H1 (cell line): ENCODE data around the gene SCN2B. TPM values are rescaled to one million over a fixed set of nuclear protein-coding genes. Genes with fewer than 3 reads are reported as not detected.
A peak's percentile ranks its signal among the peaks of the same experiment; 100 is the strongest.

Experiments
- CTCF ChIA-PET: fragments of 300-600 bp; sonication (Branson Sonifier 250); formaldehyde crosslinking; loops from one replicate; lab custom pipeline; 2021; ENCODE audit not compliant: partially characterized antibody; lab: Charles Lee
- POLR2A ChIA-PET: fragments of 300-600 bp; sonication (Branson Sonifier 250); formaldehyde crosslinking; loops from one replicate; lab custom pipeline; 2021; ENCODE audit warnings: inconsistent platforms; ENCODE audit not compliant: partially characterized antibody; lab: Charles Lee
- DNase-seq, 2 experiments: peaks; one replicate each; pipeline versions ENCODE4 v3.0.0 to v3.0.0-alpha.2; 2010 to 2022; ENCODE audit warnings: low spot score in 2 of 2, low read depth in 1 of 2, mixed read lengths in 1 of 2
- FAIRE-seq: peaks from 2 replicates; lab custom pipeline; 2011; peaks lifted over from hg19 to GRCh38; lab: Jason Lieb, UNC
- H2AFZ ChIP-seq: 2 replicates; pipeline ENCODE4 v1.8.1; 2012; ENCODE audit warnings: low read length, inconsistent platforms
- H2AK5ac ChIP-seq: 2 replicates; pipeline ENCODE4 v1.6.1; 2013; ENCODE audit warnings: low read depth, low read length
- H2BK120ac ChIP-seq: replicated peaks from 2 replicates; pipeline ENCODE3; 2013; ENCODE audit warnings: low read depth, low read length, inconsistent platforms
- H2BK12ac ChIP-seq: 2 replicates; pipeline ENCODE4 v1.6.1; 2013; ENCODE audit warnings: low read depth, low read length
- H2BK15ac ChIP-seq: 2 replicates; pipeline ENCODE4 v1.6.1; 2013; ENCODE audit warnings: low read length
- H2BK20ac ChIP-seq: 2 replicates; pipeline ENCODE4 v1.6.1; 2013; ENCODE audit warnings: low read length
- H2BK5ac ChIP-seq: 2 replicates; pipeline ENCODE4 v1.6.1; 2013; ENCODE audit warnings: low read depth, low read length
- H3K14ac ChIP-seq: 2 replicates; pipeline ENCODE4 v1.6.1; 2013; ENCODE audit warnings: inconsistent platforms; ENCODE audit not compliant: insufficient read length
- H3K18ac ChIP-seq: 2 replicates; pipeline ENCODE4 v1.6.1; 2013; ENCODE audit warnings: low read length; ENCODE audit errors: extremely low read depth
- H3K23ac ChIP-seq: 2 replicates; pipeline ENCODE4 v1.6.1; 2013; ENCODE audit warnings: inconsistent platforms; ENCODE audit not compliant: insufficient read length
- H3K23me2 ChIP-seq: 2 replicates; pipeline ENCODE4 v1.6.1; 2013; ENCODE audit warnings: low read depth, low read length
- H3K27ac ChIP-seq: 2 replicates; pipeline ENCODE4 v1.6.1; 2011; ENCODE audit warnings: low read depth, low read length, inconsistent platforms
- H3K27me3 ChIP-seq, 4 experiments: replicated peaks in 1 of 4; 1 replicate in 1 of 4; 2 replicates in 3 of 4; pipeline versions ENCODE4 v1.6.1 to v1.8.1; 2011 to 2013; ENCODE audit warnings: low read length in 3 of 4, mild to moderate bottlenecking in 3 of 4, inconsistent platforms in 2 of 4, mixed read lengths in 2 of 4, moderate library complexity in 1 of 4; ENCODE audit not compliant: control insufficient read depth in 3 of 4, insufficient read depth in 3 of 4; ENCODE audit errors: extremely low read depth in 1 of 4
- H3K36me3 ChIP-seq, 4 experiments: 2 replicates each; pipeline versions ENCODE4 v1.6.1 to v1.8.1; 2011 to 2013; ENCODE audit warnings: mild to moderate bottlenecking in 4 of 4, low read length in 3 of 4, moderate library complexity in 2 of 4, control low read depth in 1 of 4, inconsistent platforms in 1 of 4; ENCODE audit not compliant: insufficient read depth in 4 of 4, control insufficient read depth in 2 of 4
- H3K4ac ChIP-seq: replicated peaks from 2 replicates; pipeline ENCODE3; 2013; ENCODE audit warnings: low read length, low read depth, mixed read lengths, inconsistent platforms; ENCODE audit not compliant: insufficient read length
- H3K4me1 ChIP-seq, 4 experiments: replicated peaks in 1 of 4; 1 replicate in 1 of 4; 2 replicates in 3 of 4; pipeline versions ENCODE4 v1.6.1 to v1.8.1; 2011 to 2013; ENCODE audit warnings: low read length in 3 of 4, inconsistent platforms in 2 of 4, mixed read lengths in 1 of 4; ENCODE audit not compliant: insufficient read depth in 4 of 4, control insufficient read depth in 3 of 4
- H3K4me2 ChIP-seq, 2 experiments: 2 replicates each; pipeline versions ENCODE4 v1.6.1 to v1.8.1; 2011 to 2013; ENCODE audit warnings: low read depth in 2 of 2, low read length in 2 of 2, control low read depth in 1 of 2, inconsistent platforms in 1 of 2, mild to moderate bottlenecking in 1 of 2; ENCODE audit not compliant: insufficient read depth in 1 of 2
- H3K4me3 ChIP-seq, 4 experiments: fragments of 200-600, 300-600 bp in 1 of 4; sonication (generic), shearing (Covaris generic), sonication (Bioruptor Twin) in 1 of 4; 2 replicates each; pipeline versions ENCODE4 v1.5.1 to v1.8.1; 2011 to 2016; ENCODE audit warnings: low read length in 4 of 4, low read depth in 3 of 4, control low read depth in 2 of 4, inconsistent platforms in 2 of 4, mild to moderate bottlenecking in 2 of 4, mixed read lengths in 1 of 4, moderate library complexity in 1 of 4; ENCODE audit not compliant: insufficient read depth in 2 of 4; ENCODE audit errors: extremely low read depth in 1 of 4
- H3K56ac ChIP-seq: replicated peaks from 2 replicates; pipeline ENCODE3; 2013; ENCODE audit warnings: low read depth, mild to moderate bottlenecking, mixed read lengths, low read length, inconsistent platforms; ENCODE audit not compliant: insufficient read length
- H3K79me1 ChIP-seq: 2 replicates; pipeline ENCODE4 v1.6.1; 2013; ENCODE audit warnings: low read depth, low read length, control low read depth
- H3K79me2 ChIP-seq, 2 experiments: 2 replicates each; pipeline versions ENCODE4 v1.6.1 to v1.8.1; 2012 to 2013; ENCODE audit warnings: low read length in 2 of 2, mild to moderate bottlenecking in 2 of 2, inconsistent platforms in 1 of 2; ENCODE audit not compliant: insufficient read depth in 2 of 2, control insufficient read depth in 1 of 2
- H3K9ac ChIP-seq, 4 experiments: replicated peaks in 1 of 4; 1 replicate in 1 of 4; 2 replicates in 3 of 4; pipeline versions ENCODE4 v1.6.1 to v1.8.1; 2011 to 2013; ENCODE audit warnings: low read depth in 3 of 4, low read length in 3 of 4, control low read depth in 2 of 4, mild to moderate bottlenecking in 2 of 4, moderate library complexity in 2 of 4, inconsistent platforms in 1 of 4; ENCODE audit errors: extremely low read depth in 1 of 4
- H3K9me3 ChIP-seq, 2 experiments: 2 replicates each; pipeline versions ENCODE4 v1.6.1 to v1.8.1; 2012 to 2013; ENCODE audit warnings: mild to moderate bottlenecking in 2 of 2, moderate library complexity in 2 of 2, control low read depth in 1 of 2, inconsistent platforms in 1 of 2, low read depth in 1 of 2, low read length in 1 of 2, mixed read lengths in 1 of 2; ENCODE audit not compliant: insufficient read depth in 2 of 2
- H4K20me1 ChIP-seq, 2 experiments: replicated peaks in 1 of 2; 2 replicates each; pipeline versions ENCODE3 to v1.8.1; 2011 to 2013; ENCODE audit warnings: inconsistent platforms in 2 of 2, low read length in 2 of 2, mild to moderate bottlenecking in 1 of 2; ENCODE audit not compliant: insufficient read depth in 2 of 2, control insufficient read depth in 1 of 2
- H4K5ac ChIP-seq: 2 replicates; pipeline ENCODE4 v1.6.1; 2013; ENCODE audit warnings: low read length, low read depth, mixed read lengths, inconsistent platforms; ENCODE audit not compliant: insufficient read length
- H4K8ac ChIP-seq: 2 replicates; pipeline ENCODE4 v1.8.0; 2013; ENCODE audit warnings: mild to moderate bottlenecking, moderate library complexity, low read length, inconsistent platforms; ENCODE audit not compliant: insufficient read depth; ENCODE audit errors: extremely low read depth
- H4K91ac ChIP-seq: replicated peaks from 2 replicates; pipeline ENCODE3; 2013; ENCODE audit warnings: low read length, mixed read lengths, inconsistent platforms; ENCODE audit not compliant: insufficient read length
- E2F6 ChIP-seq: IDR thresholded peaks from 2 replicates; pipeline ENCODE4 v1.6.1; 2012; ENCODE audit warnings: inconsistent platforms
- FOSL1 ChIP-seq: IDR thresholded peaks from 2 replicates; pipeline ENCODE4 v1.6.1; 2011; ENCODE audit warnings: mild to moderate bottlenecking, low read depth, low read length, moderate library complexity; ENCODE audit not compliant: insufficient read depth
- HDAC2 ChIP-seq, 2 experiments: fragments of 300-600 bp in 1 of 2; sonication (generic) in 1 of 2; IDR thresholded peaks; 2 replicates each; pipeline ENCODE4 v1.6.1; 2011 to 2012; ENCODE audit warnings: low read depth in 2 of 2, low read length in 2 of 2, mild to moderate bottlenecking in 2 of 2, moderate library complexity in 2 of 2, borderline replicate concordance in 1 of 2, inconsistent platforms in 1 of 2
- JUND ChIP-seq: IDR thresholded peaks from 2 replicates; pipeline ENCODE4 v1.6.1; 2011; ENCODE audit warnings: mild to moderate bottlenecking, improper control_type of control experiment, low read length
- RAD21 ChIP-seq, 2 experiments: IDR thresholded peaks in 1 of 2; conservative IDR thresholded peaks in 1 of 2; 2 replicates each; pipeline ENCODE4 v1.6.1; 2011; ENCODE audit warnings: low read depth in 2 of 2, low read length in 2 of 2, improper control_type of control experiment in 1 of 2, inconsistent platforms in 1 of 2, mild to moderate bottlenecking in 1 of 2, moderate library complexity in 1 of 2
- RFX5 ChIP-seq: IDR thresholded peaks from 2 replicates; pipeline ENCODE4 v1.6.1; 2011; ENCODE audit warnings: low read depth, low read length, improper control_type of control experiment, borderline replicate concordance
- TAF1 ChIP-seq: IDR thresholded peaks from 2 replicates; pipeline ENCODE4 v1.6.1; 2011; ENCODE audit warnings: mild to moderate bottlenecking, low read depth, low read length
- TCF12 ChIP-seq: IDR thresholded peaks from 2 replicates; pipeline ENCODE4 v1.6.1; 2011; ENCODE audit warnings: low read depth, mild to moderate bottlenecking, low read length
- USF2 ChIP-seq: IDR thresholded peaks from 2 replicates; pipeline ENCODE4 v1.6.1; 2011; ENCODE audit warnings: low read length, improper control_type of control experiment
- YY1 ChIP-seq: IDR thresholded peaks from 2 replicates; pipeline ENCODE4 v1.6.1; 2011; ENCODE audit warnings: low read depth, mild to moderate bottlenecking, low read length
- WGBS, 2 experiments: shearing (Covaris generic) in 1 of 2; methylation state at CpG; one replicate each; pipeline versions ENCODE4 v1.1.6 to v1.1.7; 2013 to 2015; ENCODE audit warnings: low lambda C conversion rate in 2 of 2, mixed read lengths in 2 of 2, inconsistent platforms in 1 of 2, low coverage in 1 of 2, missing lambda C conversion rate in 1 of 2; ENCODE audit not compliant: insufficient replicate concordance in 2 of 2, insufficient coverage in 1 of 2, insufficient read length in 1 of 2; ENCODE audit errors: extremely low coverage in 1 of 2, missing lambda C conversion rate in 1 of 2; 5-methylcytosine and 5-hydroxymethylcytosine counted together
- polyA plus RNA-seq, 7 experiments: library from polyadenylated mRNA; depleted of rRNA in 3 of 7; stranded (reverse) in 5 of 7; unstranded in 2 of 7; fragments of >200 nt in 5 of 7; fragments of 200-250 nt in 2 of 7; gene quantifications; 1 replicate in 5 of 7; 2 replicates in 1 of 7; 4 replicates in 1 of 7; pipeline versions ENCODE4 v1.2.1 to v1.2.3, GENCODE V29; 2011 to 2013; ENCODE audit warnings: missing spikeins in 2 of 7, mixed read lengths in 2 of 7
- total RNA-seq: library from RNA; stranded (reverse); fragmentation: NEBNext Ultra II Directional; extraction: Animal tissue kit (Norgen Biotek cat#: 25700); gene quantifications from 2 replicates; pipeline ENCODE4 v1.2.1, GENCODE V29; 2021

Gene SCN2B
- total and polyA plus RNA-seq, 2 of the 8 experiments (the other 6 are each of a cell fraction or from before 2014, with no cell fraction given) = 0.14 to 0.24 TPM

- no peak overlapping the region for H3K23ac ChIP-seq
- POLR2A ChIA-PET = interaction anchor here (0.6 kb wide), 1 partner anchor 27 kb away, joined by 4 read pairs; no protein-coding TSS in a partner anchor
- no peak for FAIRE-seq
- no peak for TF ChIP-seq HDAC2 (IDR thresholded peaks at IDR 0.05; ENCODE audit: borderline replicate concordance in 1 of 2, low read depth in 2 of 2, low read length in 2 of 2)
- TF ChIP-seq E2F6 = no peak
- no peak for TF ChIP-seq TAF1
- no peak for TF ChIP-seq YY1
- no peak for TF ChIP-seq JUND
- no peak for TF ChIP-seq USF2
- no peak for TF ChIP-seq TCF12
- no peak for TF ChIP-seq RFX5
- TF ChIP-seq FOSL1 = no peak
- no peak for TF ChIP-seq RAD21 (IDR thresholded peaks at IDR 0.05 in 1 of 2, conservative IDR thresholded peaks at IDR 0.05 in 1 of 2; ENCODE audit: low read depth in 2 of 2, low read length in 2 of 2)
These were observed 32.7 kb downstream of the SCN2B start for GRCh38 chr11:118143661-118144185.

More at GRCh38 chr11:118143661-118144185, 32.7 kb downstream of the SCN2B start:
- no peak overlapping the region for H2BK15ac ChIP-seq
- WGBS, 2 experiments = 88% methylated on average over 12 of the region's 12 CpGs; no CpG with 5 or more reads in 1 of the 2 experiments
- no peak overlapping the region for H3K18ac ChIP-seq
- no peak overlapping the region for H3K56ac ChIP-seq
- H2AFZ ChIP-seq = no peak overlapping the region
- H2AK5ac ChIP-seq = no peak overlapping the region
- DNase-seq = no peak
- no peaks in the 10 kb centered on the region for H3K79me1 ChIP-seq
- H3K27ac ChIP-seq = no peak overlapping the region
- H3K23me2 ChIP-seq = no peaks in the 10 kb centered on the region
- CTCF ChIA-PET = interaction anchor here (0.6 to 12.7 kb wide), 22 partner anchors 9 to 463 kb away, joined by 3 to 245 read pairs (median 4); partner anchors contain the start of gene SCN4B
- H3K4me1 ChIP-seq = peaks cover 0 to 13% (median 2%) of the 10 kb centered on the region in 4 experiments; a peak in 3 of 7 replicates
- peaks cover 0 to 3% of the 10 kb centered on the region in 2 experiments for H4K20me1 ChIP-seq
- no peak overlapping the region for H3K14ac ChIP-seq
- H3K4ac ChIP-seq = no peak overlapping the region
- no peak overlapping the region for H3K9ac ChIP-seq
- peaks cover 0 to 25% (median 12%) of the 10 kb centered on the region in 4 experiments; a peak in 6 of 7 replicates for H3K27me3 ChIP-seq
- H2BK20ac ChIP-seq = peak overlapping the region; percentile 48; the same call in 1 of the 2 replicates
- H3K79me2 ChIP-seq = no peaks in the 10 kb centered on the region
- H3K4me3 ChIP-seq = no peak overlapping the region
- no peak overlapping the region for H4K5ac ChIP-seq
- no peak overlapping the region for H4K91ac ChIP-seq
- H4K8ac ChIP-seq = no peak overlapping the region
- H3K9me3 ChIP-seq = no peaks in the 10 kb centered on the region
- H2BK12ac ChIP-seq = 0 out of 2 replicates have a peak overlapping the region, but pooled peaks have one; percentile 5
- H3K4me2 ChIP-seq = no peak overlapping the region
- no peaks in the 10 kb centered on the region for H3K36me3 ChIP-seq
- H2BK120ac ChIP-seq = no peak overlapping the region
- no peak overlapping the region for H2BK5ac ChIP-seq
